Measurements from ENCODE around the gene PARVA. TPM values are rescaled to one million over a fixed set of nuclear protein-coding genes. Genes with fewer than 3 reads are reported as not detected.

PARVA gene
- total and polyA plus RNA-seq, 2 of the 4 experiments (the other 2 are of a cell fraction) = 65.2 to 80.2 TPM

DNA sequence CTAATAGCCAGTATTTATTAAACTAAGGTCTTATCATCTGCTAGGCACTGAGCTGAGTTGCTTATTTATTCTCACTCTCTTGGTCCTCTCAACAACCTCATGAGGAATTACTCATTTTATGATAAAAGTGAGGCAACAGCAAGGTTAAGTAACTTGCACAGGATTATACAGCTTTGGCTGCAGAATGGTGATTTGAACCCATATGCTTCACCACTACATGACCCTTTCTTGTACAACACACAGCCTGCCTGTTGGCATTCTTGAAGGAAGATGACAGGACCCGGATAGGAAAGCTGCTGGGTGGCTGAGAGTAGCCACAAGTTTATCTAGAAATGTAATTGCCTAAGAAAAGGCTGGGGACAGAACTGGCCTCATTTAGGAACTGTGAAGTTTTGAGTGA is 5.3 kb upstream of the PARVA start:
- intact Hi-C loops (cut with micrococcal nuclease) = no loop called here
- no peaks in the 10 kb centered on the region for H3K27me3 ChIP-seq (ENCODE audit: control insufficient read depth, insufficient read depth, low read length)
- H3K56ac ChIP-seq (ENCODE audit: extremely low read depth, insufficient read depth, low read length) = no peak overlapping the region
- ChIA-PET CTCF (no interaction called here), POLR2A (ENCODE audit: unreplicated experiment) (no interaction called here)
- no peak overlapping the region for H2AK9ac ChIP-seq (replicated peaks; ENCODE audit: low read depth, low read length, poor library complexity)
- H3K18ac ChIP-seq (ENCODE audit: low read depth, low read length) = no peak overlapping the region
- H3K36me3 ChIP-seq (ENCODE audit: control insufficient read depth, insufficient read depth, low read length) = no peaks in the 10 kb centered on the region
- H3K4me3 ChIP-seq (ENCODE audit: insufficient read depth, low read depth, low read length) = no peak overlapping the region
- H3K9me3 ChIP-seq (ENCODE audit: control insufficient read depth, insufficient read depth, low read length) = no peaks in the 10 kb centered on the region
- H3K4ac ChIP-seq (ENCODE audit: low read depth, low read length) = no peak overlapping the region
- ATAC-seq (ENCODE audit: low read depth) (no peak), DNase-seq (no peak)
- no peak overlapping the region for H3K4me2 ChIP-seq (ENCODE audit: low read depth, low read length)
- no peak overlapping the region for H4K5ac ChIP-seq (ENCODE audit: low read depth, low read length)
- H2BK15ac ChIP-seq (ENCODE audit: low read depth, low read length) = no peak overlapping the region
- WGBS, 2 experiments (ENCODE audit: extremely low coverage in 2 of 2, insufficient read length in 1 of 2) = no CpG with 5 or more reads among the region's 1 CpG
- no peak overlapping the region for H2BK120ac ChIP-seq (ENCODE audit: low read depth, low read length)
- H3K9ac ChIP-seq (ENCODE audit: low read depth, low read length) = no peak overlapping the region
- H3K23ac ChIP-seq (ENCODE audit: low read depth, low read length) = no peak overlapping the region
- H3K14ac ChIP-seq (replicated peaks; ENCODE audit: low read depth, low read length) = no peak overlapping the region
- H3K9me1 ChIP-seq (ENCODE audit: insufficient read depth, low read length) = peaks cover 9% of the 10 kb centered on the region
- H3K27ac ChIP-seq (ENCODE audit: insufficient read depth, low read length) = no peak overlapping the region
- 0 out of 2 replicates have a peak, but pooled peaks have one; percentile 16 for TF ChIP-seq CEBPB (IDR thresholded peaks at IDR 0.05; ENCODE audit: low read depth, low read length)
- TF ChIP-seq NFE2L2 (IDR thresholded peaks at IDR 0.05; ENCODE audit: low read depth, low read length) = no peak
- no peak for TF ChIP-seq RFX5 (IDR thresholded peaks at IDR 0.05; ENCODE audit: low read depth, low read length)
- in situ Hi-C loops (cut with MboI; ENCODE audit: low sequenced_read_pairs) = no loop called here
- H2AK5ac ChIP-seq (ENCODE audit: low read depth, low read length) = no peak overlapping the region
- no peak overlapping the region for H2BK20ac ChIP-seq (ENCODE audit: low read depth, low read length)
- peaks cover 4 to 10% of the 10 kb centered on the region in 2 experiments; a peak in 2 of 4 replicates for H3K79me1 ChIP-seq (ENCODE audit: low read depth in 1 of 2, low read length in 2 of 2)
- H4K91ac ChIP-seq (ENCODE audit: insufficient read depth, low read depth, low read length) = no peak overlapping the region
- no peak overlapping the region for H2BK5ac ChIP-seq (ENCODE audit: low read depth, low read length, poor library complexity, severe bottlenecking)
- dilution Hi-C loops (cut with HindIII; ENCODE audit: low sequenced_read_pairs, unreplicated experiment) = no loop called here
- no TSS peak for BruUV-seq (replicated peaks)
- no peak overlapping the region for H4K8ac ChIP-seq (ENCODE audit: low read depth in 2 of 2, low read length in 2 of 2)
- H2AFZ ChIP-seq (replicated peaks; ENCODE audit: low read length, poor library complexity) = no peak overlapping the region
- H4K20me1 ChIP-seq (ENCODE audit: insufficient read depth, low read length) = no peaks in the 10 kb centered on the region
- H3K4me1 ChIP-seq (ENCODE audit: control insufficient read depth, insufficient read depth, low read length) = peaks cover 7% of the 10 kb centered on the region
